ENCODE results near the gene LNX1.

DNA sequence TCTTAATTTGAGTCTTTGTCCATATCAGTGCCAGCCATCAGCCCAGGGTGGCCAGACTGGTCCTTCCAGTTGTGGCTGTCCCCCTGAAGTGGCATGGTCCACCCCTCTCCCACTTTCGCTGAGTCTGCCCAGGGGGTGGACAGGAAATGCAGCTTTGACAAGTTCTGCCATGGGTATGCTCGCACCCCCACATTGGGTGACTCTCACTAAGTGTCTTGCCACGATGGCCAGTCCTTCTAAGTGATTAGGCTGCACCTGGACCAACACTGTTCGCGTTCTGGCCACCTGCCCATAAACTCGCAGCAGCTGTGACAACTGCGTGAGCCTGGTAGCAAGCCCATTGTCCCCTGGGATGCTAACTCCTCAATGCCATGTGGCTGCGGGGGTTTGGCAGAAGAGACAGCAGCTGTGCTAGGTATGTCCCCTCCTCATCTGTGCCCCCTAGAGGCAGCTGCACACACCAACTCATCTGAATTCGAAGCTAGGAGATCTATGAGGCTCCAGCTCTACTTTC, 10.0 kb upstream of the LNX1 start:
- TF ChIP-seq REST (IDR thresholded peaks at IDR 0.05) (no peak), NR3C1 (IDR thresholded peaks at IDR 0.05) (no peak), RCOR1 (IDR thresholded peaks at IDR 0.05; ENCODE audit: low read depth, low read length) (no peak)
- TF ChIP-seq, protein P1, sequence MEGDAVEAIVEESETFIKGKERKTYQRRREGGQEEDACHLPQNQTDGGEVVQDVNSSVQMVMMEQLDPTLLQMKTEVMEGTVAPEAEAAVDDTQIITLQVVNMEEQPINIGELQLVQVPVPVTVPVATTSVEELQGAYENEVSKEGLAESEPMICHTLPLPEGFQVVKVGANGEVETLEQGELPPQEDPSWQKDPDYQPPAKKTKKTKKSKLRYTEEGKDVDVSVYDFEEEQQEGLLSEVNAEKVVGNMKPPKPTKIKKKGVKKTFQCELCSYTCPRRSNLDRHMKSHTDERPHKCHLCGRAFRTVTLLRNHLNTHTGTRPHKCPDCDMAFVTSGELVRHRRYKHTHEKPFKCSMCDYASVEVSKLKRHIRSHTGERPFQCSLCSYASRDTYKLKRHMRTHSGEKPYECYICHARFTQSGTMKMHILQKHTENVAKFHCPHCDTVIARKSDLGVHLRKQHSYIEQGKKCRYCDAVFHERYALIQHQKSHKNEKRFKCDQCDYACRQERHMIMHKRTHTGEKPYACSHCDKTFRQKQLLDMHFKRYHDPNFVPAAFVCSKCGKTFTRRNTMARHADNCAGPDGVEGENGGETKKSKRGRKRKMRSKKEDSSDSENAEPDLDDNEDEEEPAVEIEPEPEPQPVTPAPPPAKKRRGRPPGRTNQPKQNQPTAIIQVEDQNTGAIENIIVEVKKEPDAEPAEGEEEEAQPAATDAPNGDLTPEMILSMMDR (IDR thresholded peaks at IDR 0.05), result no peak
